Keratinocyte (primary cell): ENCODE measurements around the gene NAALADL2.

ENCODE experiments used
- CTCF ChIP-seq, 3 experiments: IDR thresholded peaks in 1 of 3; conservative IDR thresholded peaks in 1 of 3; optimal IDR thresholded peaks in 1 of 3; 2 replicates in 2 of 3; 3 replicates in 1 of 3; pipeline versions ENCODE3 to v1.5.1; 2011; ENCODE audit warnings: low read length in 3 of 3, mild to moderate bottlenecking in 3 of 3, moderate library complexity in 2 of 3, control low read depth in 1 of 3, inconsistent platforms in 1 of 3; ENCODE audit not compliant: insufficient read depth in 2 of 3; ENCODE audit errors: extremely low read depth in 1 of 3
- EZH2 ChIP-seq: IDR thresholded peaks from one replicate; pipeline ENCODE4 v1.6.1; 2012; ENCODE audit warnings: inconsistent platforms, mild to moderate bottlenecking, low read length, moderate library complexity

GRCh38 chr3:175018946-175019727, 160.0 kb downstream of the NAALADL2 start:
- TF ChIP-seq CTCF (optimal IDR thresholded peaks at IDR 0.05 in 1 of 3, IDR thresholded peaks at IDR 0.05 in 1 of 3, conservative IDR thresholded peaks at IDR 0.05 in 1 of 3; ENCODE audit: extremely low read depth in 1 of 3, insufficient read depth in 2 of 3, low read length in 3 of 3) (no peak), EZH2 (no peak)
